Activated gamma-delta T cell (primary cell): ENCODE data around the gene VPS37B.
"Not testable (repeated sequence)": the region's sequence is repeated elsewhere in the genome, so short reads cannot be mapped to it uniquely, and the experiment has no call there.

Experiments
- DNase-seq: peaks from one replicate; lab custom pipeline; 2025; lab: John Stamatoyannopoulos, UW

Gene VPS37B

GRCh38 chr12:122905258-122905657, 9.3 kb upstream of the VPS37B start:
- DNase-seq = not testable (repeated sequence)

DNA sequence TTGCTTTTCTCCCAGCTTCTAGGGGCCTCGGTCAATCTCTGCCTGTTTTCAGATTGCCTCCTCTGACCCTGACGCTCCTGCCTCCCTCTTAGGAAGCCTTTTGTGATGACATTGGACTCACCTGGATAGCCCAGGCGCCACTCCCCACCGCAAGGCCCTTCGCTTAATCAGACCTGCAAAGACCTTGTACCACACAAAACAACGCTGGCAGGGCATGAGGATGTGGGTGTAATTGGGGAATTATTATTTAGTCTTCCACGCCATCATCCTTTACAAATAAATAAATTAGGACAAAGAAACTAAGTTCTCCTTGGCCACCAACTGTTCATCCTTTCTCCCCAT, 7.7 kb upstream of the VPS37B start:
- no peak for DNase-seq

DNA sequence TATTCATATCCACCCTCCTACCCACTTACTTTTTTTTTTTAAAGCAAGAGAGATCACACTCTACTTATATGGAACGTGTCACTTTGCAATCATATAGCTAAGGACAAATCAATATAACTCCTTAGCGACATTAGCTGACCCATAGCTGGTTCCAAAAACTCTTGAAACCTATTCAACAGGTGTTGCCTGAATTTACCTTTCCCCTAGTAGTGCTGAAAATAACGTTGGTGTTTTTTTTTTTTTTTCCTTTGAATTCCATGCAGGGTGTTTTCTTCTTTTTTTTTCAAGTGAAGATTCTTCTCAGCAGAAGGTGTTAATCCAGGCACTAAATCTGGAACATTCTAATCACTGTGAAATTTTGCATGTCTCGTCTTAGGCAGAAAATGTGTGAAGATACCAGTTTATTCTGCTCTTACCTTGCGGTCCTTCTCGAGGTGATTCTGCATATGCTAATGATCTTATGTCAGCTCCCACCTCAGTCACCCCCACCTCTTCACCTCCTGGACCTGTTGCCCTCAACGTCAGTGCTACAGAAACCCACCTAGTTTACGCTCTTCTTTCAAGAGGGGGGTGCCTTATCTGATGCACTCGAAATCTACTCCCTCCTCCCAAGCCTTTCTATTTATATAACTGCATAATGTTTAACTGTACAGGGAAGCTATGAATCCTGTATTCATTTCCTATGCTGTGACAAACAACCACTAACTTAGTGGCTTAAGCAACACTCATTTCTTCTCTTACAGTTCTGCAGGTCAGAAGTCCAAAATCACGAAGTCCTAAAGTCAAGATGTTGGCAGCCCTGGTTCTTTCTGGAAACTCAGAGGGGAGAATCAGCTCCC, 7.1 kb upstream of the VPS37B start:
- DNase-seq = no peak

GRCh38 chr12:122899887-122900286, 4.0 kb upstream of the VPS37B start:
- DNase-seq = no peak

- no peak for DNase-seq
Observed at GRCh38 chr12:122896662-122897061, 738 bp upstream of the VPS37B start.

GRCh38 chr12:122895320-122895703, 612 bp downstream of the VPS37B start:
- DNase-seq = no peak

GRCh38 chr12:122894193-122895121, 1.5 kb downstream of the VPS37B start:
- no peak for DNase-seq

DNA sequence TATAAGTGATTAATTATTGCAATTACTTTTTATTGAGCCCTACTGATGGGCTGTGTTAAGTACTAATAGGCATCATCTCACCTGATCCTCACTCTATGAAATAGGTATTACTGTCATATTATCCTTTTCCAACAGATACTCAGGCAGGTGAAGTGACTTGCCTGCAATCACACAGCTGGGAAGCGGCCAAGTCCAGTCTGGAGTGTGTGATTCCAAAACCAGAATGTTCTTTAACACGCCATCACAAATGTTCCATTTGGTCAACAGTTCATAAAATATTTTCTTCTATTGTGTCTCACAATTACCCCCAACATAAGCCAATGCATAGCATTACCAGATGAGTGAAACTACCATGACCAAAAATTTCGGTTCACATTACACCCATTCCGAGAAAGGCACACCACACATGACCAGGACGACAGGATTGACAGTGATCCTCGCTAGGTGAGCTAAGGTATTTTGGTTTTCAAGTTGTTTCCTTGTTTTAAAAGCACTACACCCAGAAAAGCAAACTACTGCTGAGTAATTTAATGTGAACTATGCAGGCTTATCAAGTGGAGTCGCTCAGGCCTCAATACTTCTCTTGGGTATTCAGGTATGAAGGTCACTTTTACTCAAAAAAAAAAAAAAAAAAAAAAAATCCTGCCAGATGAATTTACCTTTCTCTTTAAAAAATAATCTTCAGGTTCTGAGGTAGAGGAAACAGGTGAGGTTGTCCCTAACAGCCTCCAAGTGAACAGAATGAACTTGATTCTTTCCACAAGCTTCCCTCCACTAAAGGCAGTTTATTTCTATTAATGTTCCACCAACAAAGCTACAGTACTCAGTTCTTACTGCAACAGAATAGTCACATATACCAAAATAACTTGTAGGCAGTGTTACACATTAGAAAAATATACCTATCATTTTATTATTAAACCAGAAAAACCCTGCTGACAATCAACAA, 2.4 kb downstream of the VPS37B start:
- no peak for DNase-seq

DNA sequence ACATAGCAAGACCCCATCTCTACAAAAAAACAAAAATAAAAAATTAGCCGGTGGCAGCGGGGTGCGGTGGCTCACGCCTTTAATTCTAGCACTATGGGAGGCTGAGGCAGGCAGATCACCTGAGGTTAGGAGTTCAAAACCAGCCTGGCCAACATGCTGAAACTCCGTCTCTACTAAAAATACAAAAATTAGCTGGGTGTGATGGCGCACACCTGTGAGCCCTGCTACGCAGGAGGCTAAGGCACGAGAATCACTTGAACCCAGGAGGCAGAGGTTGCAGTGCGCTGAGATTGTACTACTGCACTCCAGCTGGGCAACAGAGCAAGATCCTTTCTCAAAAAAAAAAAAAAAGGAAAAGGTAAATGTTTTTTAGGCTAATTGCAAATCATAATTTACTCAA, 3.2 kb downstream of the VPS37B start:
- not testable (repeated sequence) for DNase-seq

DNA sequence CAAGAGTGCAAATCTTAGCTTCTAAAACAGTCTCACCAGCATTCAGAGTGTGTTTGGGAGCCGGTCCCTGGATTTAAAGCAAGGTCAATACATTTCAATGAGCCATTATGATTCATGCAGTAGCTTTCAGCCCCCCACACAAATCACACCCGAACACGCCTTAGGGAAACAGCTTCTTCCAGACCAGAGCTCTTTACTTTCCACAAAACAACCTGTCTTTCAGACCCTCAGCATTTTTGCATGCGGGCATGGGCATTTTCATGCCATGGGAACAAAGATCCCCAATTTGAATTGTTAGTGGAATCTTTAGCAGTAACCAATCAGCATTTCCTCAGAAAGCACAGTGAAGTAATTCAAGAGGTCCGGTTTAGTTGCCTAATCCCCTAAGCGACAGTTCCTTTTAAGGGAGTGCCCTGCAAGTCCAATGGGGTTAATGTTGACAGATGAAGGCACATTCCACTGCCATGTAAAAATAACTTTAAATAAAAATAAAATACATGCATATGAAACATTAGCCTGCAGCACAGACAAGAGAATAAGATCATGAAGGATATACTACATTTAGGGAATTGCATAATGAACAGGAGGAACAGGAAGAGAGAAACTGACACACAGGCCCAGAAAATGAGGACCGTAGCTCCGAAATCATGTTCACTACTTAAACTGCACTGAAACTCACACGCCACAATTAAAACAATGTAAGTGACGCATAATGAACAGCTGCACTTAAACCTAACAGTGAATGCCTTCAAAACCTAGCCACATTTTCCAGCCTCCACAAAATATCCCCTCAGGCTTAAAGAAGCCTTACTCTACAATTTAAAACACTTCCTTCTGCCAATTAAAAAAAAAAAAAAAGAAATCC, 4.0 kb downstream of the VPS37B start:
- no peak for DNase-seq

DNA sequence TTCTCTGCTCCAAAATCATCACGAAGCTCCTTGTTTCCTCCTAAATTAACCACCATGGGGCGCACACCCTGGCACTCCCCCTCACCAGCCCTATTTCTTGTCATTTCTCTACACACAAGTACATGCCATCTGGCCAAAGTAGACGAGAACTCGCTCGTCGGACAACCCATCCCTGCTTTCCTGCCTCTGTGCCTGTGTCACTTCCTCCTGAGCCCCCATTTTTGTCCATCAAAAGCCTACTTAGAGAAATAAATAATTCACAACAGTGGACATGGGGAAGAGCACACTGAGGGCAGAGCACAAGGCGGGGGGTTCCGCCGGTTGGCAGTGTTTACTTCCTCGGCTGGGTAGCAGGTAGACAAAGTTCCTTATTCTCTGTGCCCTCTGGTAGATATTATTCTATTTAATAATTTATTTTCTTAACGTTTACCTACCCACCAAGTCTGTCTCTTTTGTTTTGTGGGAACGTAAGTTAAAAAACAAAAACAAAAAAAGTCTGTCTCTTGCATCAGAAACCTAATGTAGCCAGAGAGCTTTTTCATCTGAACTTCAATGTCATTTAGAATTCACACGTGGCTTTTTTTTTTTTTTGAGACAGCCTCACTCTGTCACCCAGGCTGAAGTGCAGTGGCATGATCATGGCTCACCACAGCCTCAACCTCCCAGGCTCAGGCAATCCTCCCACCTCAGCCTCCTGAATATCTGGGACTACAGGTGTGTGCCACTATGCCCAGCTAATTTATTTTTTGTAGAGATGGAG, 6.0 kb downstream of the VPS37B start:
- no peak for DNase-seq

DNA sequence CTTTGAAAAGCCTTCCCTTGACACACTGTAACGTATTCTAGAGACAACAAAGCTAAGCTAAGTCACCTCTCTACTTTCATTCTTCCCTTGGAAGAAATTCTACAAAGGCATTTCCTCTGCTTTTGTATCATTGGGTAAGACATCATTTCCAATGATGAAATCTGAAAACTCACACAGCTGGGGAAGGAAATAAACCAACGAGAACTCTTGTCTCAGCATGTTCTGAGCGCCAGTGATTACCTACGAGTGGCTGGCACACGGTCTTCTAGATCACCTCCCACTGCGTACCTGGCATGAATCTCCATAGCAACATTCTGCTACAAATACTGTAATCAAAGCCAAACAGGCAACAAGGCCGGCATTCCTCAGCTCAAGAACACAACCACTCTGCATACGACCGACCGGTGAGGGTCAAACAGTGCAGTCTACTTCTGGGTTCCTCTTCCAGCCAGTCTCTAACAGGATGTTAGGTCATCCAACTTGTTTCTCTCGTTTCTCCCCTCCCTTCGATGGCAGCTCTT, 7.6 kb downstream of the VPS37B start:
- DNase-seq = no peak

DNA sequence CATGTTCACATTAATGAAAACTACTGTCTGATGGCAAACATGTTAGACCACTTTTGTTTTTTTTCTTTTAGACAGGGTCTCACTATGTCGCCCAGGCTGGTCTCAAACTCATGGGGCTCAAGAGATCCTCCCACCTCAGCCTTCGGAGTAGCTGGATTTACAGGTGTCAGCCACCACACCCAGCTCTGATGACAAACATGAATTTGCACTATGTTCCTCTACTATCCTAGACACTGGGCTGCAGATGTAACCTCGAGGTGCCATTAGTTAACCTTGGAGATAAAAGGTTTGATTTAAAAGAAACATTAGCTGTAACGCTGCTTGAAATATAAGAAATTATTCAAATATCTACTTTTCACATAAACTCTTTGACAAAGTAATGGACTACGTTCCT, 8.1 kb downstream of the VPS37B start:
- no peak for DNase-seq

DNA sequence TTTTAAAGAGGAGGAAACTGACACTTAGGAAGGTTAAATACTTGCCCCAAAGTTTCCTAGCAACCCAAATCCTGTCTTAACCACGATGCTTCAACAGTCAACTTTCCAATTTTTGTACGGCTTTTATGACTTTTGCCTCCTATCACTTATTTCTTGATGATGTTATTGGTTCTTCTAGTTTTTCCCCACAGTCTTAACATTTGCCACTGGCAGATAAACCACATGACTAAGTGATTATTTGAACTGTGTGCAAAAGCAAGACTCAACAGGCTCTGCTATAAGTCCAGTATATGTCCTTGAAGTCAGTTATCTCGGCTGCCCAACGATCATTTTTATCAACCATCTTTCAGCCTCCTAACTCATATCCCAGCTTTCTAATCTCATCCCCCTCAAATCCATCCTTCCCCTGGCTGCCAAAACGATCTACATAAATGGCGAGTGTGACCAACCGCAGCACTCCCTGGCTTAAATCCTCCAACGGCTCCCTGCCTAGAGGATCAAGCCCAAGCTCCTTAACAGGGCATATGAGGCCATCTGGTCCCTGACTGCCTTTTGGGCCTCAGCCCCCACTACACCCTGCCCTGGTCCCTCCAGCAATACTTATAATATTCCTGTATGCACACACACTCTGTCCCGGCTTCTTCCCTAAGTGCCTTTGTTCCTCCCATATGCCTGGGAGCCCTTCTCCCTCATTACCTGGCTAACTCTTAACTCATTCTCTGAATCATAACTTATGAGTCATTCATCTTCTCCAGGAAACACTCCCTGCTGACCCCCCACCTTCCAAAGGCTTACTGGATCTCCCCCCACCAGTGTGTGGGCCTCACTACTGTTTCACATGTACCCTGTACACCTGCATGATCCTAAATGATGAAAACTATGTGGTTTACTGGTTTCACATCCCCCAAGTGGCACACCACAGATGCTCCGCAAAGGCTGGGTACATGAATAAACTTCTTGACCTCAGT, 8.8 kb downstream of the VPS37B start:
- DNase-seq = no peak

GRCh38 chr12:122886161-122886560, 9.8 kb downstream of the VPS37B start:
- no peak for DNase-seq

GRCh38 chr12:122884860-122885259, 11.1 kb downstream of the VPS37B start:
- no peak for DNase-seq

DNA sequence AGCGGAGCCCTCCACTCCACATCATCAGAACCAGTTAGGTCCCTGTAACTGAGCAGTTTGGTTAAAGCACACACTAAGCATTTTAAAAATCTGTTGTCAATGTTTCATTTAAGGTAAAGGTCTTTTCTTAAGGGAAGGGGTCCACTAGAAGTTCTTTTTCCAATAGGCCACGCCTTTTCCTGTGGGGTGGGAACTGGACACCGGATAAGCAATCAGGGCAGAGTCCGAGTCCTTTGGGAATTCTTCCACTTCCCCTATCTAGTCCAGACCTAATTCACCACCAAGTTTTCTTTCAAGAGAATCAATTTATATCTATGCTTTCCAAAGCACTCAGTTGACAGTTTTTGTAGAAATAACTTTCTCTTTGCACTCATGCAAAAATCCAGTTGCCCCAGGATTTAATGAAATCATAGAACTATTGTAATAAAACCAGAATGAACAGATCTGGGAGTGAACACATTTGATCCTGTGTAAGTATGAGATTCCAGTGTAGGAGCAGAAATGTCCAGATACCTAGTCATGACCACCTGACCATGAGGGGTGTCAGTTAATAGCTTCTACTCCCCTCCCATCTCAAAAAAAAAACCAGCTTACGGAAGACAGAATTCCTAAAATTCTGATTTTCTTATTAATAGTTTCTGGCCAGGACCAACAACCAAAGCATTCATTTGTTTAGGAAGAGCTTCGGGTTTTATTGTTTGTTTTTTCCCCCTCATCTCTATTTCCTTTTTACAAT, 11.7 kb downstream of the VPS37B start:
- no peak for DNase-seq
